ENCODE measurements around the gene CDH11.

DNA sequence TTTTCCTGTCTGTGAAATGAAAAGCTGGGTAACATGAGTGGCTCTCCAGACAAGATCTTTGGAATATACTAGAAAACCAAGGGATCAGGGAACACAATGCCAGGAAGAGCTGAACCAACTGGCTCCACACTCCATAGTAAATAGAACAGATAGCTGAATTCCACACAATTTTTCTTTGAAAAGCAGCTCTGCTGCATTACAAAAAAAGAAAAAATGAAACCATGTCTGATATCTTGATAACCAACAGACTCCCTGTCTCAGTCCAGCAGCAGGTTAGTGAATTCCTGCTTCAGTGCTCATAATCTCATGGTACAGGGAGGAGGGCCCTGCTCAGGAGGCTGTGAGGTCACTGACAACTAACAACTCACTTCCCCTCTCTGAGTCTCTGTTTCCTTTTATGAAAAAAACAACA lies 97.1 kb downstream of the CDH11 start:
- no peak for TF ChIP-seq POLR2A (IDR thresholded peaks at IDR 0.05)
- TF ChIP-seq, protein P1, sequence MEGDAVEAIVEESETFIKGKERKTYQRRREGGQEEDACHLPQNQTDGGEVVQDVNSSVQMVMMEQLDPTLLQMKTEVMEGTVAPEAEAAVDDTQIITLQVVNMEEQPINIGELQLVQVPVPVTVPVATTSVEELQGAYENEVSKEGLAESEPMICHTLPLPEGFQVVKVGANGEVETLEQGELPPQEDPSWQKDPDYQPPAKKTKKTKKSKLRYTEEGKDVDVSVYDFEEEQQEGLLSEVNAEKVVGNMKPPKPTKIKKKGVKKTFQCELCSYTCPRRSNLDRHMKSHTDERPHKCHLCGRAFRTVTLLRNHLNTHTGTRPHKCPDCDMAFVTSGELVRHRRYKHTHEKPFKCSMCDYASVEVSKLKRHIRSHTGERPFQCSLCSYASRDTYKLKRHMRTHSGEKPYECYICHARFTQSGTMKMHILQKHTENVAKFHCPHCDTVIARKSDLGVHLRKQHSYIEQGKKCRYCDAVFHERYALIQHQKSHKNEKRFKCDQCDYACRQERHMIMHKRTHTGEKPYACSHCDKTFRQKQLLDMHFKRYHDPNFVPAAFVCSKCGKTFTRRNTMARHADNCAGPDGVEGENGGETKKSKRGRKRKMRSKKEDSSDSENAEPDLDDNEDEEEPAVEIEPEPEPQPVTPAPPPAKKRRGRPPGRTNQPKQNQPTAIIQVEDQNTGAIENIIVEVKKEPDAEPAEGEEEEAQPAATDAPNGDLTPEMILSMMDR (IDR thresholded peaks at IDR 0.05) = no peak

Measured in thyroid gland (tissue), 4 donors.